NCI-H2029 treated with DMSO at 0.1 percent for 48 hours (cell line): ENCODE data around the gene EBF4.
"Not testable (repeated sequence)": the region's sequence is repeated elsewhere in the genome, so short reads cannot be mapped to it uniquely, and the experiment has no call there.

Source experiments
- DNase-seq: peaks from one replicate; lab custom pipeline; 2025; lab: John Stamatoyannopoulos, UW

EBF4 gene

GRCh38 chr20:2672446-2672845, 20.1 kb upstream of the EBF4 start:
- DNase-seq = no peak

- DNase-seq = no peak
Measured at GRCh38 chr20:2673453-2673852, 19.1 kb upstream of the EBF4 start.

DNA sequence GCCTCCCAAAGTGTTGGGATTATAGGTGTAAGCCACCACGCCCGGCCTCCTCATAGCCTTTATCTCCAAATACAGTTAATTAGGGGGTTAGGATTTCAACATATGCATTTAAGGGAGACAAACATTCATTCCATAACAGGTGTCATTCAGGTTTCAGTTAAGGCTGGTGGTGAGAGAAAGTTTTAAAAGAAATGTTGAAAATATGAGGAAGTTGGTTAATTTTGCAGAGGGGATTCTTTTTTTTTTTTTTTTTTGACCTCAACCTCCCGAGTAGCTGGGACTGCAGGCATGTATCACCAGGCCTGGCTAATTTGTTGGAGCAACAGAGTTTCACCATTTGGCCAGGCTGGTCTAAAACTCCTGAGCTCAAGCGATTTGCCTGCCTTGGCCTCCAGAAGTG, 12.5 kb upstream of the EBF4 start:
- DNase-seq = no peak

DNA sequence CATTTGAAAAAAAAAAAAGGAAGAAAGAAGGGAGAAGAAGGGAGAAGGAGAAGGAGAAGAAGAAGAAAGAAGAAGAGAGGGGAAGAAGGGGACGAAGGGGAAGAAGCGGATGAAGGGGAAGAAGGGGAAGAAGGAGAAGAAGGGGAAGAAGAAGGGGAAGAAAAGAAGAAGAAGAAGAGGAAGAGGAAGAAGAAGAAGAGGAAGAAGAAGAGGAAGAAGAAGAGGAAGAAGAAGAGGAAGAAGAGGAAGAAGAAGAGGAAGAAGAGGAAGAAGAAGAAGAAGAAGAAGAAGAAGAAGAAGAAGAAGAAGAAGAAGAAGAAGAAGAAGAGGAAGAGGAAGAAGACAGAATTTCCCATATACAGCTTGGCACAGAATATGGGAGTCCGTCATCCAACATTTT, 10.5 kb upstream of the EBF4 start:
- DNase-seq = not testable (repeated sequence)

DNA sequence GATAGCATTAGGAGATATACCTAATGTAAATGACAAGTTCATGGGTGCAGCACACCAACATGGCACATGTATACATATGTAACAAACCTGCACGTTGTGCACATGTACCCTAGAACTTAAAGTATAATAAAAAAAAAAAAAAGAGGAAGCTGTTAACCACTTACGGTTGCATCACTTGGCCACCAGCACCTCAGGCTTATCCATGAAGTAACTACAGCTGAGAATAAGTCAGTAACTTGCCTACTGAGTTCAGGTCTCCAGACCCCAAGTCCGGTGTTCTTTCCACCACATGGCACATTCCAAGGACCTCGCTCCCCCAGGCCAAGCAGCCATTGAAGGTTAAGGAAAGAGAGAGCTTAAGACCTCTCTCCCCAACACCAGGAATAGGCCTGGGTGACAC, 7.8 kb upstream of the EBF4 start:
- DNase-seq = not testable (repeated sequence)

DNA sequence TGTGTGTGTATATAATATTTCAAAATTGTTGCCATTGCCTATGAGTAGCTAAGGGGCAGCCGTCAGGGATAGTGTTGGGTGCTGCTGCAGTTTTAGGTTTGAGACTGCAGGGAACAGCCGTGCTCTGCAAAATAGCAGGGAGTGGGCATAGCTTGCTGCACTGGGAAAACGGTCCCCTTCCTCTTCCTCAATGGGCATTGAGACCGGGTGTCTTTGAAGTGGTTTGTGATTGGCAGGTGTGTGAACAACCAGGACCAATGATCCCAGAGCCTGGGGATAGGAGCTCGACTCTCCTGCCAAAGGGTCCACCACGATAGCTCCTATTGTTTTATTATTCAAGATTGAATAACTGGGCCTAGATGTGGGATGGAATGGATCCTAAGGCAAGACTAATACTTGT, 5.1 kb upstream of the EBF4 start:
- no peak for DNase-seq

DNA sequence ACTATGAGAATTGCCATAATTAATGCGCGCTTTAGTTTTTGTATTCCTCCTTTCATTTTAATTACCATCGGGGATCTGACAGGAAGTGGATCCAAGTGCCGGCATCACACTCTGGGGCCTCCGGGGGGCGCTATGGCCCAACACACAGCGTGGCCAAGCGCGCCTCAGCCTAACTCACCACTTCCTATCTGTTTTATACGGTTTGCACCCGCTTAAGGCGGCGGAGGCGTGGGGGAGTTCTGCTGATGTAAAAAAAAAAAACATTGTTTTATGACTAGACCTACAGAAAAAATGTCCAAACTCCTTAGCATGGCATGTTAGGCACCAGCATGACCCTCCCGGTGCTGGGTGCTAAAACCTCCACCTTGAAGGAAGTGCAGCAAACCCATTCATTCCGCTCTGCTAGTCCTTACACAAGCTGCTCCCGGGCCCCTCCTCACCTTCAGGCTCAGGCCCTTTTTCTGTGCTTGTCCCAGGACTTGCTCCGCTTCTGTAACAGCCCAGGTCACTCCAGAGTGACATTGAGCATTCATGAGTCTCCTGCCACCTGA, 4.5 kb upstream of the EBF4 start:
- DNase-seq = no peak

GRCh38 chr20:2690213-2690612, 2.4 kb upstream of the EBF4 start:
- DNase-seq = no peak

GRCh38 chr20:2690718-2691117, 1.9 kb upstream of the EBF4 start:
- DNase-seq = no peak

DNA sequence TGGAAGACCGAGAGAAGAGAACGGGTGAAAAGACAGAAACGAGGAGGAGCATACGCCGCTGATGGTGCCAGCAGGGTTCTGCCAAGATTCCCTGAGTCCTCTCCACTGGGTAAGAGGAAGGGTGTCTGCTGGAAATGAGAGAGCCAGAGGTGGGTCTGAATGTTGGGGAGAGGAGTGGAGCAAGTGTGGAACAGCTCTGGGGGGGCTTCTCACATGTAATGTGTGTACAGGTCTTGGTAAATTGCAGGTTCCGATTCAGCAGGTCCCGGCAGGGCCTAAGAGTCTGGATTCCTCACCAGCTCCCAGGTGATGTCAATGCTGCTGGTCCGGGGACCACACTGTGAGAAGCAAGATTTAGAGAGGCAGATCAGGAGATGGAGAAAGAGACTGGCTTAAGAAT, 1.5 kb upstream of the EBF4 start:
- no peak for DNase-seq

DNA sequence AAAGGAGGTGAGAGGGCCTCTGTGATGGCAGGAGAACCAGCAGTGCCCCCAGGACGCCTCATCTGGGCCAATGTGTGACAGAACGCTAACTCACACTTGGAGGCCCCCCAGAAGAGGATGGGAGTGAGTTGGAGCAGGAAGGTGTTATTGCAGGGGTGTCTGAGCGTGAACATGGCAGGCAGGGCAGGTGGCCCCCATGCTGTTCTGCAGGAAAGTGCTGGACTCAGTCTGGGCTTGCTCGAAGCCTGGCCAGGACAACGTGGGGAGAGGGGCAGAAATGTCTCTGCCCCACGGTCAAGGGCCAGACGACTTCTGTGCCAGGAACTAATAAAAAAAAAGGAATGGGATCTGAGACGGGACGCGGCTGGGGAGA, 931 bp upstream of the EBF4 start:
- no peak for DNase-seq

- no peak for DNase-seq
Measured at GRCh38 chr20:2692886-2693285, 306 bp downstream of the EBF4 start.

DNA sequence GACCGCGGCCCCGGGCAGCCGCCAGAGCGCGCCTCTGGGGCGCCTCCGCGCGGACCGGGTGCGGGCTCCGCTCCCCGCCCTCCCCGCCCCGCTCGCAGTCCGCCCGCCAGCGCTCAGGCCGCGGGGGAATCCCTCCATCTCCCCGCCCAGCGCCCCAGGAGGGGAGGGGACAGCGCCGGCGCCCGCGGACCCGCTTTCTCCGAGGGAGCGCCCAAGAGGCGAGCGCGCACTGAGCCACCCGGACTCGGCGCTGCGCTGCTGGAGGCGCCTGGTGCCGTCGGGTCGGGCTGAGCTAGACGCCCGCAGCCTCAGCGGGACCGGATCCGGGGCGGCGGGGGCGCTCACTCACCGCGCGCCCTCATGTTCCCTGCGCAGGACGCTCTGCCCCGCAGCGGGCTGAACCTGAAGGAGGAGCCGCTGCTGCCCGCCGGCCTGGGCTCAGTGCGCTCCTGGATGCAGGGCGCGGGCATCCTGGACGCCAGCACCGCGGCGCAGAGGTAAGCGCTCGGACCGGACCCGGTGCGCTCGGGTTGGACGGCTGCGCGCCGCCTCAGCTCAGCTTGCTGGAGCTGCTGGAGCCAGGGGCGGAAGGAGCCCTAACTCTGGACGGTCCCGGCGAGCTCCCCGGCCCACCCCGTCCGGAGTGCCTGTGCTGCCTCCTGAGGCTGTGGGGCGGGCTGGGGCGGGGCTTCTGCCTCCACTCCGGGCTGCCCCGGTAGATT, 867 bp downstream of the EBF4 start:
- DNase-seq = no peak

DNA sequence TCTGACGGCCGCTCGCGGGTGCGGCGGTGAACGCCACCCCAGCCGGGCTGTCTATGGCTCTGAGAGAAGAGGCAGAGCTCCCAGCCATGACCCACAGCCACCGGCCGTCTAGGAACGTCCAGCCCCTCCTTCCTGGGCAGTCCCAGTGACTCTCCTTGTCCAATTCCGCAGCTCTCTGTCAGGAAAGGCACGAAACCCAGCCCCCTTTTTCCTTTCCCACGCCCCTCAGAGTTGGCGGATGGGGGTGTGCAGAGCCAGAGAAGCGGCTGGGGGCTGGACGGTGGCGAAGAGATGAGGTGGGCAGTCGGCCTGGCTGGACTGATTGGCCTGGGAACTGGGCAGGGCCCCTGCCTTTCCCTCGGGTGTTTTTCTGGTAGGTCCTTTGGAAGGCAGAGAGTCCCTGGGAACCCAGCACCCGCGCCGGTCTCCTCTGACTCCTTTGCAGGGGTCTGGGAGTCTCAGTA, 1.5 kb downstream of the EBF4 start:
- no peak for DNase-seq

DNA sequence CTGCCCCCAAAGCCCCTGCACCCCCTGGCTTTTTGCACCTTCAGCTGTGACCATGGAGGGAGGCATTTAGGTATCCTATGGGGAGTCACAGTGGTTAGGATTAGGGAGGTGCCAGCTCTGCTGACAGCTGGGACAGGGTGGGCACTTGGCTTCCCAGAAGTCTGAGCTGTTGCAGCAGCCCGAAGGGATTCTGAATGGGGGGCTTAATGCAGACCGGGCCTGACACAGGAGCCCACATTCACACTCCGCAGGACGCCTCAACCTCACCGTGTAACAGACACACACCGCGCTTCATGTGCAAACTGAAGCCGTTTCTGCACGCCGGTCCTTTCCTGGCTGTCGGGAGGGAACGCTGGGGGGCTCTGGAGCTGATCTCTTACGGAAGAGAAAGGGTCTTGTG, 1.9 kb downstream of the EBF4 start:
- no peak for DNase-seq

- DNase-seq = no peak
Measured at GRCh38 chr20:2695206-2695983, 2.8 kb downstream of the EBF4 start.

DNA sequence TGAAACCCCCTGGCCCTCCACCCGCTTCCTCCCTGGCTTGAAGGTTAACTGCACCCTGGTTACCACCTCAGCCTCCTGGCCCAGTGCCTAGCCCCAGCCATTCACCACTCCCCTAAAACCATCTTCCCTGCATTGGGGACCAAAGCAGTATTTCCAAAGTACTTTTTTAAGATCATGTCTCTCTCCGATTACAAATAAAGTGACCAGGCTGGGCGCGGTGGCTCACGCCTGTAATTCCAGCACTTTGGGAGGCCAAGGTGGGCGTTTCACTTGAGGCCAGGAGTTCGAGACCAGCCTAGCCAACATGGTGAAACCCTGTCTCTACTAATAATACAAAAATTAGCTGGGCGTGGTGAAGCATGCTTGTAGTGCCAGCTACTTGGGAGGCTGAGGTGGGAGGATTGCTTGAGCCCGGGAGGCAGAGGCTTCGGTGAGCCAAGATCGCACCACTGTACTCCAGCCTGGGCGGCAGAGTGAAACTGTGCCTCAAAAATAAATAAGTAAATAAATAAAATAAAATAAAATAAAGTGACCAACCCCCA, 3.5 kb downstream of the EBF4 start:
- not testable (repeated sequence) for DNase-seq

DNA sequence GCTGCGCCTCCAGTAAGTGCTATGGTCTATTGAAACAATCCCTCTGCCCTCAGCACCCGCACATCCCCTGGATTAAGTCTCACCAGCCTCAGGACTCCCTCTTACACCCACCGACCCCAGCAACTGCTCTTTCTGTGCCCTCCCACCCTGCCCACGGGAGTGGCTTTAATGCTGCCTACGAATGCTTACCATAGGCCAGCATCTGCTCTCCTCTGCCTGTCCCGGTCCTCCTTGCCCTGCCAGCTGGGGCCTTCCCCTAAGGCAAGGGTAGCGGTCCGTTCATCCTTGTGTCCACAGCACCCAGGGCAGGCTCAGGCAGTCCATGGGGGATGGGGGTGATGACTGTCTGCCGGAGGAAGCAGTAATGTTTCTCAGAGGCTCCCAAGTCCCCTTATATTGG, 4.1 kb downstream of the EBF4 start:
- DNase-seq = no peak

DNA sequence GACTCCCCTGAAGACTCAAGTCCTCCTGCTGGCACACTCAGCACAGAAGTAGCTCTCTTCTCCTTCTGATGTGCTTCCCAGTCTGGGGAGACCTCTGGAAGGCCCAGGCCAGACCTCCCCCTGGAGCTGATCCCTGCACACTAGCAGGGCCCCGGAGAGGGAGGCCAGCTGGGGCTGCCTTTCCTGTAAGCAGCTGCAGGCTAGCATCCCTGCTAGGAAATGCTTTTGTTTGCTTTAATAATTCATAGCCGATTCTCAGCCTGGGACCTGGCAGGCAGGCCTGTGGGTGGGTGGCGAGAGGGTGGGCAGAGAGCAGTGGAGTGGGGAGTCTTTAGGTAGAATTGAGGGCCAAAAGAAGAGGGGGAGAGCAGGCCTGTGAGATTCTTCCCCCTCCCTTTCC, 5.2 kb downstream of the EBF4 start:
- DNase-seq = no peak

DNA sequence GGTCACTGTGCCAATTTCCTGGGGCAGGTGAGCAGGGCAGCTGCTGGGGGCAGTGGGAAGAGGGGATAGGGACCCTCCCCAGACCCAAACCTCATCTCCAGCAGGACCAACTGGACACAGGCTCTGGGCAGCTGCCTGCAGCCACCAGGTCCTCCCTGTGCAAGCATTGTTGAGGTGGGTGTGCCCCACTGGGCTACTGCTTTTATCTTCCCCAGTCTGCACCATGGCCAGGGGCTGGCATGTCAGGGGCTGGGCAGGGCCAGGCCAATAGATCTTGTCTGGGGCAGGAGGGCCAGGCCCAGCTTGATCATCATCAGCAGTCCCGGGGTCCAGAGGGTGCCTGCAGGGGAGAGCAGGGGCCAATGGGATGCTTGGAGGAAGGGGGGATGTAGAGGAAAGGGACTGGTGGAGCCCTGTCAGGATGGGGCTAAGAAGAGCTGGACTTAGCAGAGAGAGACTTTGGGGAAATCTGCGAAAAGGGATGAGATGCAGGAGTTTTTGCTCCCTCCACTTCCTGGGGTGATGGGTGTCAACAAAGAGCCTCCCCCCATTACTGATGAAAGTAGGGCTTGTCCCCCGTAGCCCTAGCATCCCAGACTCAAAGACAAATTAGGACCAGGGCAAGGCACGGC, 5.7 kb downstream of the EBF4 start:
- DNase-seq = no peak

DNA sequence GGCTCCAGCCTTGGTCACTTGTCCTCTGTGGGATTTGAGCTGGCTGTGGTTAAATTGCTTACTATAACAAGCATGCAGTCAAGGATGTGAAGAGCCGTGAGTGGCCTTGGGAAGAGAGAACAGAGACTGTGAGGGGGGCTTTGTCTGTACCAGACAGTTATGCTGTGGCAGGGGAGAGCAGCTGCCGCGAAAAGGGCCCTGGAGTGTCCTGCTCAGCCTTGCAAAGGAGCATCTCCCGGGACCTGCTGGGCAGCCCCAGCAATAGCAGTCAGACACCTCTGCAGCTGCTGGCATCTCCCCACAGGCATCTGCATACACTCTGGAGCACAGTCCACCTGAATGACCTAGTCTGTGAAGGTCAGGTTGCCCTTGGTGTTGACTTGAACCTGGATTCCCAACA, 6.3 kb downstream of the EBF4 start:
- no peak for DNase-seq

DNA sequence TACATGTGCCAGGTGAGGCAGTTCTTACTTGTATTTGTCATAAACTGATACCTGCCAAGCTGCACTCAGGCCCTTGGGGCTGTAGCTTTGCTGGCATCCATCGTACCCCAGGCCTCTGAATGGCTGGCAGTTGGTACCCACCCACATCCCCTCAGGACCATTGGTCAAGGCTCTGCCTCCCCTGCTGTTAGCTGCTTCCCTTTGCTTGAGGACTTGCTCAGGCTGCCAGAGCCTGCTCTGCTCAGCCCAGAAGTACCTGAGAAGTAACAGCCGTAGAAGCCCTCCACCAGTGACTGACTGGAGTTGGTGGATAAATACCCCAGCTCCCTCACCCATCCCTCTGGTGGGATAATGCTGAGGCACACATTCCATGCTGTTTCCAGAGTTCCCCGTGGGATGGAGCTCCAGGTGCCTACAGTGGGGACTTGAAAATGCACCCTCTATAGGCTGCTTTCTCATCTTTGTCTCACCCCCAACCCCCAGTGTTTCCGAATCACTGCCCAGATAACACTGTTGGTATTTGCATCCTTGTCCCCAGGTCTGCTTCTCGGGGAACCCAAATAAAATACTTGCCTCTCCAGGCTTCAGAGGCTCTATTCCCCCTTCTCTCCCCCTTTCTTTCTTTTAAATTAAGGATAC, 7.3 kb downstream of the EBF4 start:
- DNase-seq = no peak
